ENCODE data around the gene SFTPA2.
"Not testable (repeated sequence)": the region's sequence is repeated elsewhere in the genome, so short reads cannot be mapped to it uniquely, and the experiment has no call there.

GRCh38 chr10:79540930-79541329 lies 19.3 kb downstream of the SFTPA2 start:
- TF ChIP-seq CTCF, POLR2A, EP300 (IDR thresholded peaks at IDR 0.05): not testable (repeated sequence)

Measured in tibial nerve (tissue), 4 donors.